ENCODE data around the gene SYTL1.

Gene SYTL1

DNA sequence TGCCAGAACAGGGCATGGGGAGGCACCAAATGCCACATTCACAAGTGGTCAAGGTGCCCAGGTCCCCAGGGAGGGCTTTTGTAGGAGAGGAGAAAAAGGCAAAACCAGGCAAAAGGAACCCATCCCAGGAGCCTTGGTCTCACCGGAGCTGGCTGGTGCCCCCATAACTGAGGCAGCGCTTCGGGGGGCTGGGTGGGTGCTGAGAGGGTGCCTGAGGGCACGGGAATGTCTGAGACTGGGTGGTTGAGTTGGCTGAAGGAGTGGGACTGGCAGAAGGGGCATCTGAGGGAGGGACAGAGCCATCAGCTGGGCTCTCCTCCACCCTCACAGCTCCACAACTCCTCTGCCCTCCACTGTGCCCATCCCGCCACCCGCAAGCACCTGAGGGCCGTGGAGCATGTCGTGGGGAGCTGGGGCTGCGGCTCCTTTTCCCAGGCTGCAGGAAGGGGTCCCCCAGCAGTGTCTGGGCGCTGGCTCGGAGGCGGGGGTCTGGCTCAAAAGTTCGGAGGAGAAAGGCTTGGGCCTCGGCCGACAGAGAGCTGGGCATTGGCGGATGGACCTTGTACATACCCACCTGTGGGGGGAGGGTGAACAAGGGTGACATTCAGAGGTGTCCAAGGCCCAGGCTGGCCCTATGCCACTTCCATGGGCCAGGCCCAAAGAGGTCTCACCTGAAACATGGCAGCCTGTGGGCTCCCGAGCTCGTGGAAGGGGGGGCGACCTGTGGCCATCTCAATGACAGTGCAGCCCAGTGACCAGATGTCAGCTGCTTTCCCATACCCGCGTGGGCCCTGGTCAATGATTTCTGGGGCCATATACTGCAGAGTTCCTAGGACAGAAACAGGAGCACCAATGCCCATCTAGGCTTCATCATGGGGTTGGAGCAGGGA is 16.5 kb downstream of the SYTL1 start:
- no peak for DNase-seq (ENCODE audit: low spot score)
- ChIA-PET CTCF (interaction anchor here (0.6 to 4.9 kb wide), 14 partner anchors 7 to 58 kb away, joined by 3 to 21 read pairs (median 6); no protein-coding TSS in a partner anchor), POLR2A (ENCODE audit: low non-redundant PET) (interaction anchor here (1.7 kb wide), 1 partner anchor 8 kb away, joined by 5 read pairs; the partner anchor contains the start of gene MAP3K6)

DNA sequence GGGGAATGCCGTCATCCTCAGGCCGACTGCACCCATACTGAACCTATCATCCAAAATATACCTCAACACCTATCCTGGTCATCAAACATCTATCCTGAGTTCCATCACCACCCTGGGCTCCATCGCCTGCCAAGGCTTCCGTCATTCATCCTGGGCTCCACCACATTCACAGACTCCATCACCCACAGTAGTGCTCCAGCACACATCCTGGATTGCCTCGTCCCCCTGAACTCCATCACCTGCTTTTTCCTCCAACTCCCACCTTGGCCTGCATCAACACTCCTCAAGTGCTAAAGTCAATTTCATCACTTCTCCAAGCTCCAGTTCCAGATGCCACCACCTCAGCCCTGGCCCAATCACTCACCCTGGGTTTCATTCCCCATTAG is 17.1 kb downstream of the SYTL1 start:
- ChIA-PET POLR2A (ENCODE audit: low non-redundant PET) (interaction anchor here (1.7 kb wide), 1 partner anchor 8 kb away, joined by 5 read pairs; the partner anchor contains the start of gene MAP3K6), CTCF (interaction anchor here (0.8 to 4.9 kb wide), 4 partner anchors 16 to 59 kb away, joined by 4 to 21 read pairs (median 8); no protein-coding TSS in a partner anchor)
- no peak for DNase-seq (ENCODE audit: low spot score)
- H3K27ac ChIP-seq: peak overlapping the region; percentile 98
- TF ChIP-seq, protein P1, sequence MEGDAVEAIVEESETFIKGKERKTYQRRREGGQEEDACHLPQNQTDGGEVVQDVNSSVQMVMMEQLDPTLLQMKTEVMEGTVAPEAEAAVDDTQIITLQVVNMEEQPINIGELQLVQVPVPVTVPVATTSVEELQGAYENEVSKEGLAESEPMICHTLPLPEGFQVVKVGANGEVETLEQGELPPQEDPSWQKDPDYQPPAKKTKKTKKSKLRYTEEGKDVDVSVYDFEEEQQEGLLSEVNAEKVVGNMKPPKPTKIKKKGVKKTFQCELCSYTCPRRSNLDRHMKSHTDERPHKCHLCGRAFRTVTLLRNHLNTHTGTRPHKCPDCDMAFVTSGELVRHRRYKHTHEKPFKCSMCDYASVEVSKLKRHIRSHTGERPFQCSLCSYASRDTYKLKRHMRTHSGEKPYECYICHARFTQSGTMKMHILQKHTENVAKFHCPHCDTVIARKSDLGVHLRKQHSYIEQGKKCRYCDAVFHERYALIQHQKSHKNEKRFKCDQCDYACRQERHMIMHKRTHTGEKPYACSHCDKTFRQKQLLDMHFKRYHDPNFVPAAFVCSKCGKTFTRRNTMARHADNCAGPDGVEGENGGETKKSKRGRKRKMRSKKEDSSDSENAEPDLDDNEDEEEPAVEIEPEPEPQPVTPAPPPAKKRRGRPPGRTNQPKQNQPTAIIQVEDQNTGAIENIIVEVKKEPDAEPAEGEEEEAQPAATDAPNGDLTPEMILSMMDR (conservative IDR thresholded peaks at IDR 0.05; ENCODE audit: low read depth): no peak

More for the DNA sequence above, 16.5 kb downstream of the SYTL1 start:
- H3K27ac ChIP-seq: peak overlapping the region; percentile 98
- TF ChIP-seq, protein P1 (conservative IDR thresholded peaks at IDR 0.05; ENCODE audit: low read depth): no peak

DNA sequence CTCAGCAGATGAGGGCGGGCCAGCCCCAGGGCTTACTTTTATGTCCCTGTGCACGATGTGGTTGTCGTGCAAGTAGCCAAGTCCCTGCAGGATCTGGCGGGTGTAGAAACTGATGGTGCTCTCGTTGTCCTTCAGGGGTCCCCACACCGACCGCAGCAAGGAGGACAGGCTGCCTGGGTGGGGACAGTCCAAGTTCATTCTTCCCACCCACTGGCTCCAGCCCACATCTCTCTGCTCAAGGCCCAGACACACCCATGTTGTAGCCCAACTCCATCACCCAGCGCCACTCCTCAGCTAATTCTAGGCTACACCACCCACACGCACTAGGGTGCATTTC is 18.0 kb downstream of the SYTL1 start:
- TF ChIP-seq, protein P1 (conservative IDR thresholded peaks at IDR 0.05; ENCODE audit: low read depth): no peak
- DNase-seq (ENCODE audit: low spot score): no peak
- ChIA-PET CTCF (interaction anchor here (0.6 to 4.9 kb wide), 2 partner anchors 45 to 60 kb away, joined by 5 to 21 read pairs; no protein-coding TSS in a partner anchor), POLR2A (ENCODE audit: low non-redundant PET) (interaction anchor here (0.6 kb wide), 1 partner anchor 11 kb away, joined by 4 read pairs; no protein-coding TSS in a partner anchor)
- peak overlapping the region; percentile 98 for H3K27ac ChIP-seq

DNA sequence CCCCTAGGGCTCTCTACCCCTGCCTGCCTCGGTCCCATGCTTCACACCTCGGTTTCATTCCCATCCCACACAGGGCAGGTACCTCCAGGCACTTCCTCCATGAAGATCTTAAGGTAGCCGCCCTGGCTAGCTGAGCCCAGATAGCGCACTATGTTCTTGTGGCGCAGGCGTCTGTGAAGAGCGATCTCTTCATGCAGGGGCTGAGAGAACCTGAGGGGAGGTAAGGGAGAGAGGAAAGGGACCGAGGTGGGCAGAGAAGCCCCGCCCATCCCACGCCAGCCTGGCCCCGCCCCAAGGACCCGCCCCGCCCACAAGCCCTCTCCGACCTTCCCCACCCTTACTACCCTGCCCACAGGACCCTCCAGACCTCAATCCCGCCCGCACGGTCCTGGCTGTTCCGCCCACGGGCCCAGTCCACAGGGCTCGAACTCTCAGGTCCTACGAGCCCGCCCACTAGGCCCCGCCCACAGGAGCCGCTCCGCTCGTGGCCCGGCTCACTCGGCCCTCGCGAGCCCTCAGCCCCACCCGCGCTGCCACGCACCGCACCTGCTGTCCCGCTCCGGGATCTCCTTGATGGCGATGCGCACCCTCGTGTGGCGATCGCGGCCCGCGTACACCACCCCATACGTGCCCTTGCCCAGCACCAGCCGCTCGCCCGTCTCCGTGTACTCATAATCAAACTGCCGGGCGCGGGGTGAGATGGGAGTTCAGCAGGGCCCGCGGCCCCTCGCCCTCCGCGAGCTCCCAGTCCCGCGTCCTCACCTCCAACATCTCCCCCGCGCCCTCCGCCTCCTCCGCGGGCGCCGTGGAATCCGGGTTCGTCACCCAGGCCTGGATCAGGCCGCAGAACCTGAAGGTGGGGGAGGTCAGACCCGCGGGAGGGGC is 18.6 kb downstream of the SYTL1 start:
- ChIA-PET POLR2A (ENCODE audit: low non-redundant PET) (interaction anchor here (0.6 kb wide), 1 partner anchor 11 kb away, joined by 4 read pairs; no protein-coding TSS in a partner anchor), CTCF (interaction anchor here (0.6 to 4.9 kb wide), 4 partner anchors 9 to 60 kb away, joined by 3 to 21 read pairs (median 4); no protein-coding TSS in a partner anchor)
- peak overlapping the region; percentile 100 for H3K27ac ChIP-seq
- no peak for DNase-seq (ENCODE audit: low spot score)
- TF ChIP-seq, protein P1 (conservative IDR thresholded peaks at IDR 0.05; ENCODE audit: low read depth): no peak

DNA sequence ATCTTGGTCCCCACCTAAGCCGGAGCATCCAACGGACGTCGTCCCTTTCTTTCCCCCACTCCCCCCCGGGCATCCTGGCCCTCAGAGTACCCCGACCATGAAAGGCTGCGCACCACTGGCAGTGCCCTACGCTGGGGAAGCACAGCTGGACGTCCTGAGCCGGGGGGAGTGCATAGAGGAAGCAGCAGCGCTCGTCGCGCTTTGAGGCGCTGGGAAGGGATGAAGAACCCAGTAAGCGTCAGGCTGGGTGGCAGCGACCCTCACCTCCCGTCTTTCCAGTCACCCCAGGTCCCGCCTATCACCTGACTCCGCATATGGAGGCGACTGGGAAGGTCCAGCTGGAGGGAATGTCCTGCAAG is 19.2 kb downstream of the SYTL1 start:
- TF ChIP-seq, protein P1 (conservative IDR thresholded peaks at IDR 0.05; ENCODE audit: low read depth): no peak
- POLR2A ChIA-PET (ENCODE audit: low non-redundant PET): no interaction called here
- DNase-seq (ENCODE audit: low spot score): no peak
- H3K27ac ChIP-seq: peak overlapping the region; percentile 100; the same call in 1 of the 2 replicates
- CTCF ChIA-PET: interaction anchor here (0.7 kb wide), 1 partner anchor 61 kb away, joined by 3 read pairs; no protein-coding TSS in a partner anchor

DNA sequence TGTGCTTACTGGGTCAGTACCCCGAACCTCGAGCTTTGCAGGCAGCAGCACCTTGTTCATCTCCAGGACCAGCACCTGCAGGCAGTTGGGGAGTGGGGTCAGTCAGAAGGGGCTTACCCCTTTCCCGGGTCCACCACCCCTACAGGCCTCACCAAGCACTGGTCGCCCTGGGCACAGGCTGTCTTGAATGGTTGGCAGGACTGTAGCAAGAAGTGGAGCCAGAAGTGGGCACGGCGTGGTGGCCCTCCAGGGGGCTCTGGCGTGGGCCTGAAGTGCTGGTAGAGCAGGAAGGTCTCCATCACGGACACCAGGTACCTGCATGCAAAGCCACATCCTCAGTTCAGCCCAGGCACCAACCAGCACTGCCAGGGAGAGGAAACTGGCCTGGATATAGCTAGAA is 19.7 kb downstream of the SYTL1 start:
- ChIA-PET CTCF (interaction anchor here (0.6 kb wide), 2 partner anchors 49 to 195 kb away, joined by 3 to 9 read pairs; no protein-coding TSS in a partner anchor), POLR2A (ENCODE audit: low non-redundant PET) (no interaction called here)
- TF ChIP-seq, protein P1 (conservative IDR thresholded peaks at IDR 0.05; ENCODE audit: low read depth): no peak
- DNase-seq (ENCODE audit: low spot score): no peak
- peak overlapping the region; percentile 100 for H3K27ac ChIP-seq

All from RWPE1 (cell line).